K562 (cell line): ENCODE data around the gene CS. TPM values are rescaled to one million over a fixed set of nuclear protein-coding genes. Genes with fewer than 3 reads are reported as not detected.

Source experiments
- CBX2 ChIP-seq: fragments of 200-600 bp; sonication (generic); IDR thresholded peaks from one replicate; pipeline ENCODE4 v1.6.1; 2012; ENCODE audit warnings: mild to moderate bottlenecking, low read length, inconsistent platforms; ENCODE audit not compliant: insufficient read depth, poor library complexity, severe bottlenecking
- FOXA1 ChIP-seq: fragments of 450-650 bp; IDR thresholded peaks from 2 replicates; pipeline ENCODE4 v1.6.1; 2016; ENCODE audit warnings: mild to moderate bottlenecking, borderline replicate concordance
- GATA2 ChIP-seq: sonication (generic); formaldehyde crosslinking; IDR thresholded peaks from 2 replicates; pipeline ENCODE4 v1.4.0; 2020; ENCODE audit warnings: mild to moderate bottlenecking, missing genetic modification reagents
- NBN ChIP-seq: fragments of 450-650 bp; IDR thresholded peaks from 2 replicates; pipeline ENCODE4 v1.6.1; 2016; ENCODE audit warnings: low read depth, mild to moderate bottlenecking
- POLR2G ChIP-seq: fragments of 200-400 bp; formaldehyde crosslinking; IDR thresholded peaks from 2 replicates; pipeline ENCODE4 v1.6.1; 2017; ENCODE audit warnings: low read depth, mild to moderate bottlenecking, antibody characterized with exemption, low read length, moderate library complexity
- PRMT5 ChIP-seq: sonication (generic); formaldehyde crosslinking; IDR thresholded peaks from 2 replicates; pipeline ENCODE4 v1.5.0; 2020; ENCODE audit warnings: missing genetic modification reagents
- TARDBP ChIP-seq: fragments of 450-650 bp; IDR thresholded peaks from 2 replicates; pipeline ENCODE4 v1.6.1; 2016
- TCF3 ChIP-seq: sonication (generic); formaldehyde crosslinking; IDR thresholded peaks from 2 replicates; pipeline ENCODE4 v1.4.0; 2020; ENCODE audit warnings: mild to moderate bottlenecking, missing genetic modification reagents
- ZBTB12 ChIP-seq: fragments of 250-450 bp; sonication (Bioruptor Pico); IDR thresholded peaks from 2 replicates; pipeline ENCODE4 v1.4.0; 2020
- ZBTB7A ChIP-seq: IDR thresholded peaks from 2 replicates; pipeline ENCODE4 v1.6.1; 2011; ENCODE audit warnings: low read depth, mild to moderate bottlenecking, low read length, moderate library complexity, borderline replicate concordance; ENCODE audit not compliant: control insufficient read depth
- ZNF263 ChIP-seq: sonication (generic); formaldehyde crosslinking; IDR thresholded peaks from 2 replicates; pipeline ENCODE4 v1.8.0; 2022; ENCODE audit warnings: mild to moderate bottlenecking, missing genetic modification reagents, borderline replicate concordance
- ZNF584 ChIP-seq: fragments of 200-800 bp; sonication (Bioruptor generic); IDR thresholded peaks from 2 replicates; pipeline ENCODE4 v1.6.1; 2016; ENCODE audit warnings: low read depth, mild to moderate bottlenecking, missing genetic modification characterization, missing compliant biosample characterization
- ZNF586 ChIP-seq: fragments of 450-650 bp; formaldehyde crosslinking; conservative IDR thresholded peaks from 2 replicates; pipeline ENCODE4 v1.4.0; 2020; ENCODE audit warnings: mild to moderate bottlenecking, moderate library complexity
- ZNF830 ChIP-seq: fragments of 250-450 bp; sonication (Bioruptor Pico); IDR thresholded peaks from 2 replicates; pipeline ENCODE4 v1.5.0; 2021; ENCODE audit warnings: mild to moderate bottlenecking
- polyA plus RNA-seq, 8 experiments: library from polyadenylated mRNA; depleted of rRNA in 4 of 8; stranded (reverse) in 5 of 8; unstranded in 3 of 8; fragments of >200 nt; fragmentation: Nextera tagmentation in 2 of 8; fragmentation: Illumina TruSeq in 1 of 8; extraction: Ambion mirVana in 2 of 8; extraction: Trizol in 1 of 8; gene quantifications; 2 replicates each; pipeline versions ENCODE4 v1.2.1 to v1.2.3, GENCODE V29; 2011 to 2014; ENCODE audit warnings: inconsistent platforms in 1 of 8, missing spikeins in 1 of 8
- total RNA-seq, 7 experiments: library from RNA; depleted of rRNA in 6 of 7; stranded (reverse); fragments of >200 nt in 6 of 7; fragmentation: Illumina TruSeq in 2 of 7; extraction: Trizol in 2 of 7; gene quantifications; 2 replicates each; pipeline versions ENCODE4 v1.2.1 to v1.2.3, GENCODE V29; 2011 to 2021; ENCODE audit warnings: low replicate concordance in 1 of 7
- TF ChIP-seq, protein P1 (sequence below): fragments of 450-650 bp; IDR thresholded peaks from 2 replicates; pipeline ENCODE4 v1.6.1; 2016; ENCODE audit warnings: mild to moderate bottlenecking, moderate library complexity
- TF ChIP-seq, protein P2 (sequence below): fragments of 250-450 bp; sonication (Bioruptor Pico); IDR thresholded peaks from 2 replicates; pipeline ENCODE4 v1.9.0; 2021; ENCODE audit warnings: mild to moderate bottlenecking

Gene CS
- total and polyA plus RNA-seq, 9 of the 15 experiments (the other 6 are each of a cell fraction or from before 2014, with no cell fraction given), result 99.9 to 390 (median 149) TPM

DNA sequence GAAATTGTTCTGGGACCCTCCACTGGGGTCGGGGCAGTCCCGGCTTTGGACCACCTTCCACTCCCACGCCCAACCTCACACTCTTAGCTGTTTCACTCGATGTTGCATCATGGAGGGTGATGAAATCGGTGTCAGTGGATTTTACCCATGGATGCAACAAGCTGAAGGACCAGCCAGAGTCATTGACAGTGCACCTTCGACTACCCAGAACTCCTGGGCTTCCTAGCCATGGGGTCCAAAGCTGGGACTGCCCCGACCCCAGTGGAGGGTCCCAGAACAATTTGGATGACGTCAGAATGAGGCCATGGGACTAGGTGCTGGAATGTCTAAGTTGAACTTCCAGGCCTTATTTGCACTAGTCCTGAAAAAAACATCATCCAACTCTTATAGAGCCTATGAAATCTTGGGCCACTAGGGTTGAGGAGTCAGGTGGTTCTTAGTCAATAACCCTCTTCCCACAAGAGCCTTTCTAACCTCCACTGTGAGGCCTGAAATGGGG, 37.7 kb upstream of the CS start (continued):
- TF ChIP-seq, protein P1, sequence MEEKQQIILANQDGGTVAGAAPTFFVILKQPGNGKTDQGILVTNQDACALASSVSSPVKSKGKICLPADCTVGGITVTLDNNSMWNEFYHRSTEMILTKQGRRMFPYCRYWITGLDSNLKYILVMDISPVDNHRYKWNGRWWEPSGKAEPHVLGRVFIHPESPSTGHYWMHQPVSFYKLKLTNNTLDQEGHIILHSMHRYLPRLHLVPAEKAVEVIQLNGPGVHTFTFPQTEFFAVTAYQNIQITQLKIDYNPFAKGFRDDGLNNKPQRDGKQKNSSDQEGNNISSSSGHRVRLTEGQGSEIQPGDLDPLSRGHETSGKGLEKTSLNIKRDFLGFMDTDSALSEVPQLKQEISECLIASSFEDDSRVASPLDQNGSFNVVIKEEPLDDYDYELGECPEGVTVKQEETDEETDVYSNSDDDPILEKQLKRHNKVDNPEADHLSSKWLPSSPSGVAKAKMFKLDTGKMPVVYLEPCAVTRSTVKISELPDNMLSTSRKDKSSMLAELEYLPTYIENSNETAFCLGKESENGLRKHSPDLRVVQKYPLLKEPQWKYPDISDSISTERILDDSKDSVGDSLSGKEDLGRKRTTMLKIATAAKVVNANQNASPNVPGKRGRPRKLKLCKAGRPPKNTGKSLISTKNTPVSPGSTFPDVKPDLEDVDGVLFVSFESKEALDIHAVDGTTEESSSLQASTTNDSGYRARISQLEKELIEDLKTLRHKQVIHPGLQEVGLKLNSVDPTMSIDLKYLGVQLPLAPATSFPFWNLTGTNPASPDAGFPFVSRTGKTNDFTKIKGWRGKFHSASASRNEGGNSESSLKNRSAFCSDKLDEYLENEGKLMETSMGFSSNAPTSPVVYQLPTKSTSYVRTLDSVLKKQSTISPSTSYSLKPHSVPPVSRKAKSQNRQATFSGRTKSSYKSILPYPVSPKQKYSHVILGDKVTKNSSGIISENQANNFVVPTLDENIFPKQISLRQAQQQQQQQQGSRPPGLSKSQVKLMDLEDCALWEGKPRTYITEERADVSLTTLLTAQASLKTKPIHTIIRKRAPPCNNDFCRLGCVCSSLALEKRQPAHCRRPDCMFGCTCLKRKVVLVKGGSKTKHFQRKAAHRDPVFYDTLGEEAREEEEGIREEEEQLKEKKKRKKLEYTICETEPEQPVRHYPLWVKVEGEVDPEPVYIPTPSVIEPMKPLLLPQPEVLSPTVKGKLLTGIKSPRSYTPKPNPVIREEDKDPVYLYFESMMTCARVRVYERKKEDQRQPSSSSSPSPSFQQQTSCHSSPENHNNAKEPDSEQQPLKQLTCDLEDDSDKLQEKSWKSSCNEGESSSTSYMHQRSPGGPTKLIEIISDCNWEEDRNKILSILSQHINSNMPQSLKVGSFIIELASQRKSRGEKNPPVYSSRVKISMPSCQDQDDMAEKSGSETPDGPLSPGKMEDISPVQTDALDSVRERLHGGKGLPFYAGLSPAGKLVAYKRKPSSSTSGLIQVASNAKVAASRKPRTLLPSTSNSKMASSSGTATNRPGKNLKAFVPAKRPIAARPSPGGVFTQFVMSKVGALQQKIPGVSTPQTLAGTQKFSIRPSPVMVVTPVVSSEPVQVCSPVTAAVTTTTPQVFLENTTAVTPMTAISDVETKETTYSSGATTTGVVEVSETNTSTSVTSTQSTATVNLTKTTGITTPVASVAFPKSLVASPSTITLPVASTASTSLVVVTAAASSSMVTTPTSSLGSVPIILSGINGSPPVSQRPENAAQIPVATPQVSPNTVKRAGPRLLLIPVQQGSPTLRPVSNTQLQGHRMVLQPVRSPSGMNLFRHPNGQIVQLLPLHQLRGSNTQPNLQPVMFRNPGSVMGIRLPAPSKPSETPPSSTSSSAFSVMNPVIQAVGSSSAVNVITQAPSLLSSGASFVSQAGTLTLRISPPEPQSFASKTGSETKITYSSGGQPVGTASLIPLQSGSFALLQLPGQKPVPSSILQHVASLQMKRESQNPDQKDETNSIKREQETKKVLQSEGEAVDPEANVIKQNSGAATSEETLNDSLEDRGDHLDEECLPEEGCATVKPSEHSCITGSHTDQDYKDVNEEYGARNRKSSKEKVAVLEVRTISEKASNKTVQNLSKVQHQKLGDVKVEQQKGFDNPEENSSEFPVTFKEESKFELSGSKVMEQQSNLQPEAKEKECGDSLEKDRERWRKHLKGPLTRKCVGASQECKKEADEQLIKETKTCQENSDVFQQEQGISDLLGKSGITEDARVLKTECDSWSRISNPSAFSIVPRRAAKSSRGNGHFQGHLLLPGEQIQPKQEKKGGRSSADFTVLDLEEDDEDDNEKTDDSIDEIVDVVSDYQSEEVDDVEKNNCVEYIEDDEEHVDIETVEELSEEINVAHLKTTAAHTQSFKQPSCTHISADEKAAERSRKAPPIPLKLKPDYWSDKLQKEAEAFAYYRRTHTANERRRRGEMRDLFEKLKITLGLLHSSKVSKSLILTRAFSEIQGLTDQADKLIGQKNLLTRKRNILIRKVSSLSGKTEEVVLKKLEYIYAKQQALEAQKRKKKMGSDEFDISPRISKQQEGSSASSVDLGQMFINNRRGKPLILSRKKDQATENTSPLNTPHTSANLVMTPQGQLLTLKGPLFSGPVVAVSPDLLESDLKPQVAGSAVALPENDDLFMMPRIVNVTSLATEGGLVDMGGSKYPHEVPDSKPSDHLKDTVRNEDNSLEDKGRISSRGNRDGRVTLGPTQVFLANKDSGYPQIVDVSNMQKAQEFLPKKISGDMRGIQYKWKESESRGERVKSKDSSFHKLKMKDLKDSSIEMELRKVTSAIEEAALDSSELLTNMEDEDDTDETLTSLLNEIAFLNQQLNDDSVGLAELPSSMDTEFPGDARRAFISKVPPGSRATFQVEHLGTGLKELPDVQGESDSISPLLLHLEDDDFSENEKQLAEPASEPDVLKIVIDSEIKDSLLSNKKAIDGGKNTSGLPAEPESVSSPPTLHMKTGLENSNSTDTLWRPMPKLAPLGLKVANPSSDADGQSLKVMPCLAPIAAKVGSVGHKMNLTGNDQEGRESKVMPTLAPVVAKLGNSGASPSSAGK, result peak; percentile 56
- TF ChIP-seq POLR2G, result peak; percentile 31; the same call in 1 of the 2 replicates
- TF ChIP-seq CBX2, result no peak
- TF ChIP-seq TARDBP, result no peak
- no peak for TF ChIP-seq NBN
- no peak for TF ChIP-seq TCF3
- TF ChIP-seq ZNF586, result no peak
- TF ChIP-seq ZNF830, result no peak
- TF ChIP-seq, protein P2, sequence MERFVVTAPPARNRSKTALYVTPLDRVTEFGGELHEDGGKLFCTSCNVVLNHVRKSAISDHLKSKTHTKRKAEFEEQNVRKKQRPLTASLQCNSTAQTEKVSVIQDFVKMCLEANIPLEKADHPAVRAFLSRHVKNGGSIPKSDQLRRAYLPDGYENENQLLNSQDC (CRISPR knock-in tag), result no peak
- TF ChIP-seq ZNF584, result peak; percentile 83
- TF ChIP-seq GATA2, result no peak
- no peak for TF ChIP-seq ZNF263 (CRISPR knock-in tag)
- TF ChIP-seq ZBTB12 (CRISPR knock-in tag), result peak; percentile 37; the same call in 1 of the 2 replicates
- no peak for TF ChIP-seq PRMT5
- no peak for TF ChIP-seq FOXA1
- TF ChIP-seq ZBTB7A, result peak; percentile 26; the same call in 1 of the 2 replicates
